Measurements from ENCODE around the gene SORL1. TPM values are rescaled to one million over a fixed set of nuclear protein-coding genes. Genes with fewer than 3 reads are reported as not detected.
A peak's percentile ranks its signal among the peaks of the same experiment; 100 is the strongest.

SORL1 gene
- total RNA-seq, 1 donor from 2014 or later: 4.7 TPM

- no peak for DNase-seq
- ATAC-seq (ENCODE audit: poor library complexity): no peak
- intact Hi-C loops (cut with DNase I): loop anchor here (10.0 kb wide), 1 partner anchor 374 kb away; no protein-coding TSS in a partner anchor
These were observed 198.5 kb downstream of the SORL1 start for GRCh38 chr11:121650351-121651256.

GRCh38 chr11:121651257-121651605 lies 199.1 kb downstream of the SORL1 start:
- intact Hi-C loops (cut with DNase I): loop anchor here (10.0 kb wide), 1 partner anchor 374 kb away; no protein-coding TSS in a partner anchor
- ATAC-seq (ENCODE audit: poor library complexity) (no peak), DNase-seq (no peak)

- DNase-seq (no peak), ATAC-seq (ENCODE audit: poor library complexity) (no peak)
- intact Hi-C loops (cut with DNase I): loop anchor here (10.0 kb wide), 1 partner anchor 372 kb away; no protein-coding TSS in a partner anchor
These were observed 200.9 kb downstream of the SORL1 start for GRCh38 chr11:121652971-121653370.

- intact Hi-C loops (cut with DNase I): loop anchor here (10.0 kb wide), 1 partner anchor 370 kb away; no protein-coding TSS in a partner anchor
- no peak for DNase-seq
These were observed 202.2 kb downstream of the SORL1 start for GRCh38 chr11:121654259-121654842.

GRCh38 chr11:121654843-121655536 lies 202.9 kb downstream of the SORL1 start:
- DNase-seq (no peak), ATAC-seq (ENCODE audit: poor library complexity) (peak; percentile 1)
- intact Hi-C loops (cut with DNase I): loop anchor here (5.0 to 10.0 kb wide), 3 partner anchors 370 to 852 kb away; no protein-coding TSS in a partner anchor

More at GRCh38 chr11:121654259-121654842, 202.2 kb downstream of the SORL1 start:
- ATAC-seq (ENCODE audit: poor library complexity): no peak

GRCh38 chr11:121655537-121656327 lies 203.6 kb downstream of the SORL1 start:
- intact Hi-C loops (cut with DNase I): loop anchor here (2.0 to 10.0 kb wide), 4 partner anchors 369 to 852 kb away; no protein-coding TSS in a partner anchor
- peak; percentile 92 for DNase-seq

GRCh38 chr11:121656328-121657090 lies 204.4 kb downstream of the SORL1 start:
- intact Hi-C loops (cut with DNase I): loop anchor here (2.0 to 10.0 kb wide), 4 partner anchors 368 to 851 kb away; no protein-coding TSS in a partner anchor
- ATAC-seq (ENCODE audit: poor library complexity) (peak; percentile 12), DNase-seq (no peak)

More at GRCh38 chr11:121655537-121656327, 203.6 kb downstream of the SORL1 start:
- ATAC-seq (ENCODE audit: poor library complexity): peak; percentile 98

GRCh38 chr11:121657146-121657545 lies 205.0 kb downstream of the SORL1 start:
- ATAC-seq (ENCODE audit: poor library complexity): no peak
- intact Hi-C loops (cut with DNase I): loop anchor here (2.0 to 10.0 kb wide), 4 partner anchors 368 to 850 kb away; no protein-coding TSS in a partner anchor
- DNase-seq: no peak

GRCh38 chr11:121659811-121660210 lies 207.7 kb downstream of the SORL1 start:
- DNase-seq (no peak), ATAC-seq (ENCODE audit: poor library complexity) (no peak)
- intact Hi-C loops (cut with DNase I): loop anchor here (5.0 to 10.0 kb wide), 3 partner anchors 365 to 847 kb away; no protein-coding TSS in a partner anchor

- DNase-seq (no peak), ATAC-seq (ENCODE audit: poor library complexity) (peak; percentile 72)
- intact Hi-C loops (cut with DNase I): no loop called here
These were observed 209.9 kb downstream of the SORL1 start for GRCh38 chr11:121661880-121662486.

GRCh38 chr11:121664144-121664543 lies 212.0 kb downstream of the SORL1 start:
- no peak for ATAC-seq (ENCODE audit: poor library complexity)
- intact Hi-C loops (cut with DNase I): no loop called here
- DNase-seq: no peak

GRCh38 chr11:121665206-121665838 lies 213.2 kb downstream of the SORL1 start:
- ATAC-seq (ENCODE audit: poor library complexity) (no peak), DNase-seq (no peak)
- intact Hi-C loops (cut with DNase I): no loop called here

GRCh38 chr11:121667836-121668235 lies 215.7 kb downstream of the SORL1 start:
- ATAC-seq (ENCODE audit: poor library complexity) (no peak), DNase-seq (no peak)
- intact Hi-C loops (cut with DNase I): no loop called here

- ATAC-seq (ENCODE audit: poor library complexity): no peak
- no peak for DNase-seq
- intact Hi-C loops (cut with DNase I): no loop called here
These were observed 217.3 kb downstream of the SORL1 start for GRCh38 chr11:121669422-121669821.

GRCh38 chr11:121670266-121670665 lies 218.2 kb downstream of the SORL1 start:
- ATAC-seq (ENCODE audit: poor library complexity): no peak
- DNase-seq: no peak
- intact Hi-C loops (cut with DNase I): no loop called here

GRCh38 chr11:121670805-121671282 lies 218.7 kb downstream of the SORL1 start:
- ATAC-seq (ENCODE audit: poor library complexity) (no peak), DNase-seq (no peak)
- intact Hi-C loops (cut with DNase I): no loop called here
